GM12872 (cell line): Measurements from ENCODE around the gene DNMT3A.

Experiments
- TF ChIP-seq, protein P1 (sequence below): IDR thresholded peaks from 3 replicates; pipeline ENCODE4 v1.5.1; 2011; ENCODE audit warnings: low read depth, mild to moderate bottlenecking, low read length, moderate library complexity; ENCODE audit not compliant: insufficient read depth

DNMT3A gene

DNA sequence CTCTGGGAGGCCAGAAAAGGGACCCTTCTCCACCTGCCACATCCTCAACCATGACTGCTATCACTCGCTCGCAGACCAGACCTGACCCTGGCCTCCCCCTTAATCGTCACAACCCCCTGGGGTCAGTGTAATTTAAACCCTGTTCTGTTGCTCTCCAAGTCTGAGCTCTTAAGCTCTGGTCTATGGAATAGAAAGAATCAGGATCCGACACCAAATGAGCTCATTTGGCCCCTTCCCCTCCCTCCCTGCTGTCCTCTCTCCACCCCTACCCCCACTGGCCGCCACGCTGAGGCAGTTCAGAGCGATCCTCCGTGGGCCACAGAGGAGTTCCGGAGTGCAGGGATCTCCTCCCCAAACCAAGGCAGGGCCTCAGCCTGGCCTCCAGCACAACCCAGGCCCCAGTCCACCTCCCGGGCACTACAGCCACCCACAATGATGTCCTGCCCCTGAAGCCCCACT, 5.3 kb downstream of the DNMT3A start:
- TF ChIP-seq, protein P1, sequence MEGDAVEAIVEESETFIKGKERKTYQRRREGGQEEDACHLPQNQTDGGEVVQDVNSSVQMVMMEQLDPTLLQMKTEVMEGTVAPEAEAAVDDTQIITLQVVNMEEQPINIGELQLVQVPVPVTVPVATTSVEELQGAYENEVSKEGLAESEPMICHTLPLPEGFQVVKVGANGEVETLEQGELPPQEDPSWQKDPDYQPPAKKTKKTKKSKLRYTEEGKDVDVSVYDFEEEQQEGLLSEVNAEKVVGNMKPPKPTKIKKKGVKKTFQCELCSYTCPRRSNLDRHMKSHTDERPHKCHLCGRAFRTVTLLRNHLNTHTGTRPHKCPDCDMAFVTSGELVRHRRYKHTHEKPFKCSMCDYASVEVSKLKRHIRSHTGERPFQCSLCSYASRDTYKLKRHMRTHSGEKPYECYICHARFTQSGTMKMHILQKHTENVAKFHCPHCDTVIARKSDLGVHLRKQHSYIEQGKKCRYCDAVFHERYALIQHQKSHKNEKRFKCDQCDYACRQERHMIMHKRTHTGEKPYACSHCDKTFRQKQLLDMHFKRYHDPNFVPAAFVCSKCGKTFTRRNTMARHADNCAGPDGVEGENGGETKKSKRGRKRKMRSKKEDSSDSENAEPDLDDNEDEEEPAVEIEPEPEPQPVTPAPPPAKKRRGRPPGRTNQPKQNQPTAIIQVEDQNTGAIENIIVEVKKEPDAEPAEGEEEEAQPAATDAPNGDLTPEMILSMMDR: no peak

DNA sequence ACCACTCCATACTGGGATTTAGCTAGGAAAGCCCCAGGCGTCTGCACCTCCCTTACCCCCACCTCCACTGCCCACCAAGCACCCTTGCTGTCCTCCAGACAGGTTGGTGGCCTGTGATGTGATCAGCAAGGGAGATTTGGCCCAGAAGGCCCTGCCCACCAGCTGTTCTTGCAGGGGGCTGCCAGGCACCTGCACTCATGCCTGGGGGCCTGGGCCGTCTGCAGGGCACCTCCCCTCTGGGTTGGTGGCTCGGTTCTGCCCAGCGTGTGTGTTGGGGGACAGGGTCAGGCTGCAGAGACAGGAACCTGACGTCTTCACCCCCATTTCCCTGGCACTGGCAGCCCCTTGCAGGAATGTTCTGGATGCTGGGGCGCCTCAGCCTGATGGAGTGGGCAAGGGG, 5.8 kb downstream of the DNMT3A start:
- TF ChIP-seq, protein P1: no peak

DNA sequence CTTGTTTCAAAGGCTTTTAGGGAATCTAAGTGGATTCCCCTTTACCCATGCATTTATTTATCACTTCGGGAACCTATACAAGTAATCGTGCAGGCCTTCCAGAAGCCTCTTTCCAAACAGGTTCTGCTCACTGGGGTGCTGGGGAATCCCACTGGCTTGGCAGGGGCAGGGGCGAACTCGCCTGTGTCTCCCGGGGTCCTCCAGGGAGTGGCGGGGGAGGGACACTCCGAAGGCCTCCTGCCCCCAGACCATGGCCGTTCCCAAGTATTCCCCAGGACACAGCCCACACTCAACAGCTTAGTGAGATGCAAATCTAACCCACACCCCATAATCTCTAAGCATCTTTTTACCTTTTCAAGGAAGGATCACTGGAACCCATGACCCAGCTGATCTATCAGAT, 6.5 kb downstream of the DNMT3A start:
- TF ChIP-seq, protein P1: no peak

DNA sequence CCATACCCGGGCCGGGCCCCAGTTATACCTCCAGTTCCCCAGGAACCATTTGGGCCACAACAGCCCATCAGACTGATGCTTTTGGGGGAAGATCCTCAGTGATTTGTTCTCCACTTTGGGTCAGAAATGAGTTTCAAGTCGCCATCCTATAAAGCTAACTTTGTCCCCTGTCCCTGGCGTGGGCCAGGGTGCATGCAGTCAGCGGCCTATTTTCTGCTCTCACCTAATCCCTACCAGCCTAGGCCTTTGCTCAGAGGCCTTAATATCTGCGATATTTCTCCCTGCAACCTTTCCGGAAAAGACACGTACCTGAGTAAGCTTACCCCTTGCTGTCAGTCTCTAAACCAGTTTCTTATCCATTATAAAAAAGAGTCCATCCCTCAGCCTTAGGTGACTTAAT, 7.2 kb downstream of the DNMT3A start:
- TF ChIP-seq, protein P1: no peak

DNA sequence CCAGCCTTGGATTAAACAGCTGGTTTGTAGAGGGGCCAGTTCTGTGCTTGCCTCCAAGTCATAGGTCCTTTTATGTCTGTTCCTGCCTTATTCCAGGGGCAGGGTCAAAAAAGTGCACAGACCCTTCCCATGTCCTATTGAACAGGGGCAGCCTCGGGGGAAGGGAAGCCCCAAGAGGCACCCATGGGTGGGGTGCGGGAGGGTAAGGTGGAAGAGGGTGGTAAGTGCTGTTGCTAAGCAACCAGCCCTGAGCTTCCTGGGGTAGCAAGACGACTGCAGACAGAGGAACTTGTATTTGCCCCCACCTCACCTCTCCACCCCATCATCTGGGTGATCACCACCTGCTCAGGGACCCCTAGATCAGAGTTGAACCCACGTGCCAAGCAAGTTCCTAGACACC, 7.7 kb downstream of the DNMT3A start:
- TF ChIP-seq, protein P1: no peak

DNA sequence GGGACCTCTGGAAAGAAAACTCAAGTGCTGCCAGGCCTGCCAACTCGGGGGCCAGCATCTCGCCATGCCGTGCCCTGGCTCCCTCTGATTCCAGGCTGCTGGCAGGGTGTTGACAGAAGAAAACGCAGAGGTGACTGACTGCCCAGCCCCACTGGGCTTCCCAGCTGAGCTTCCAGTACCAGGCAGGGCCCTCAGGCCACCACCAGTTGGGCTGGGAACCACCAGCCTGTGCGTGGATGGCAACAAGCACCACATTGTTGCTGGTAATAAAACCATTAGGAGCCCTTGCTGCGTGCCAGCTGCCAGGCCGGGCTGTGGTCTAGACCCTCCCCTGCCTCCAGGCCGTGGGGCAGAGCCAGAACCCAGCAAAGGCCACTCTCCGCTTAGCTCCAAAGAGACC, 9.2 kb downstream of the DNMT3A start:
- TF ChIP-seq, protein P1: no peak

DNA sequence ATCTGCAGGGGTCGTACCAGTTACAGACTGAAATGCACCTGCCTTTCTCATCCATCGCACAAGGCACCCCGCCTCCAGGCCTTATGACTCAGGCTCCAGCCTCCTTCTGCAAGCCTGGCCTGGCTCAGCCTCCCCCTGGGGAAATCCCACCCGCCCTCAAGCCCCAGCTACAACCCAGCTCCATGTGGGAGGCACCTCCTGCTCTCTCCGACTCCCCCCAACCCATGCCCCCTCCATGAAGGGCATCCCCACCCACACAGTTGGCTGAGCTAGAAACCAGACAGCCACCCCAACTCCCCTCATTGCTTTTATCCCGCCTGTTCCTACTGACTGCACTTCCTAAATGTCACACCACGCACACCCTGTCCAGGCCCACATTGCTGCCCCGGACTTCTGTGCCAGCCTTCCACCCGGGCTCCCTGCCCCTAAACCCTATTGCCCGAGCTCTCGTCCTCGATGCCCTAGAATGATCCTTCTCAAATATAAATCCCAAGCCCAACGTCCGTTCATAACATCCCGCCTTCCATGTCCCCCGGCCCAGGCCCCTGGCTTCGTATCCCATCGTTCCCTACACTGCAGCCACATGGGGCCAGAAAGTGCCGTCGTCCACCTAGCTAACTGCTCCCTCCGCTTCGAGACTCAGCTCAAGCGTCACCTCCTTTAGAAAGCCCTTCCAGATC, 9.9 kb downstream of the DNMT3A start:
- TF ChIP-seq, protein P1: no peak
